ENCODE measurements around the gene FEZF1.

DNA sequence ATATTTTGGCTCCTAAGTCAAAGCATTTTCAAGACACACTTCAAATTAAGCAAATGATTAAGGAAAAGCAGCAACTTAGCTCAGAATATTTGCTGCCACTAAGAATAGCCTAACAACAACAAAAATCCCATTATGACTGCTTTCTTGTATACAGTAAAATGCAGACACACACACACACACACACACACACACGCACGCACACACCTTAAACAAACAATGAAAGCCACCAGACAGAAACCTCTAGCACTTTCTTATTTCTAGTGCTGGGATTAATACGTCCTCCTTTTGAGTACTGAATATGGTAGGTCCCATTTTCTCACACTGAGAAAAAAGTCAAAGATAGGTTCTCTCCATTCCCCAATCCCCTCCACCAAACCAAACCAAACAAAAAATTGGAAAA lies 23.4 kb upstream of the FEZF1 start:
- no peak for TF ChIP-seq EZH2 (IDR thresholded peaks at IDR 0.05; ENCODE audit: insufficient read depth, poor library complexity, severe bottlenecking)
- no peak for TF ChIP-seq EZH2phosphoT487 (IDR thresholded peaks at IDR 0.05; ENCODE audit: insufficient read depth, low read depth)
